OCI-LY1 (cell line): ENCODE measurements around the gene CHRNA4.

ENCODE experiments used
- H2AFZ ChIP-seq: fragments of 200-600 bp; sonication (generic), shearing (Covaris generic); 2 replicates; pipeline ENCODE4 v1.6.0; 2014; ENCODE audit warnings: antibody characterized with exemption, mild to moderate bottlenecking, low read length
- H3F3A ChIP-seq: fragments of 200-600 bp; sonication (generic), shearing (Covaris generic); 2 replicates; pipeline ENCODE4 v1.6.0; 2014; ENCODE audit warnings: mild to moderate bottlenecking, antibody characterized with exemption, low read length, moderate library complexity; ENCODE audit not compliant: insufficient read depth
- H3K27ac ChIP-seq: fragments of 200-600 bp; sonication (generic); 2 replicates; pipeline ENCODE4 v1.5.1; 2014; ENCODE audit warnings: low read length, mixed run types, mild to moderate bottlenecking, low read depth; ENCODE audit not compliant: poor library complexity, severe bottlenecking
- H3K27me3 ChIP-seq: fragments of 200-600 bp; sonication (generic); 2 replicates; pipeline ENCODE4 v1.6.0; 2014; ENCODE audit warnings: antibody characterized with exemption, mild to moderate bottlenecking, low read length, moderate library complexity; ENCODE audit not compliant: insufficient read depth
- H3K36me3 ChIP-seq: fragments of 200-600 bp; sonication (generic); 2 replicates; pipeline ENCODE4 v1.6.1; 2014; ENCODE audit warnings: mild to moderate bottlenecking, antibody characterized with exemption, low read length, moderate library complexity, mixed read lengths; ENCODE audit not compliant: insufficient read depth
- H3K4me1 ChIP-seq: fragments of 200-600 bp; sonication (generic); 2 replicates; pipeline ENCODE4 v1.5.1; 2014; ENCODE audit warnings: mild to moderate bottlenecking, low read length, moderate library complexity; ENCODE audit not compliant: insufficient read depth, severe bottlenecking
- H3K4me2 ChIP-seq: fragments of 200-600 bp; sonication (generic), shearing (Covaris generic); 2 replicates; pipeline ENCODE4 v1.6.1; 2014; ENCODE audit warnings: low read length
- H3K4me3 ChIP-seq: fragments of 200-600 bp; sonication (generic); 2 replicates; pipeline ENCODE4 v1.5.1; 2014; ENCODE audit warnings: low read length, low read depth, mild to moderate bottlenecking, mixed read lengths; ENCODE audit not compliant: poor library complexity, severe bottlenecking
- H3K79me2 ChIP-seq: fragments of 200-600 bp; shearing (Covaris generic); 2 replicates; pipeline ENCODE4 v1.6.1; 2016; ENCODE audit warnings: mixed run types, low read length, mixed read lengths; ENCODE audit not compliant: insufficient read depth
- H3K9ac ChIP-seq: fragments of 200-600 bp; sonication (generic), shearing (Covaris generic); 2 replicates; pipeline ENCODE4 v1.6.1; 2014; ENCODE audit warnings: mild to moderate bottlenecking, low read length, mixed read lengths
- H3K9me2 ChIP-seq: fragments of 200-600 bp; sonication (generic), shearing (Covaris generic); 2 replicates; pipeline ENCODE4 v1.6.1; 2014; ENCODE audit warnings: low read depth, mild to moderate bottlenecking, low read length, mixed read lengths
- H3K9me3 ChIP-seq: fragments of 200-600 bp; shearing (Covaris generic); 2 replicates; pipeline ENCODE4 v1.6.1; 2014; ENCODE audit warnings: low read length, mixed read lengths
- H4K20me1 ChIP-seq: fragments of 200-600 bp; sonication (generic), shearing (Covaris generic); 2 replicates; pipeline ENCODE4 v1.6.0; 2016; ENCODE audit warnings: mild to moderate bottlenecking, low read length; ENCODE audit not compliant: insufficient read depth
- CTCF ChIP-seq: fragments of 200-600 bp; sonication (generic), shearing (Covaris generic); IDR thresholded peaks from 2 replicates; pipeline ENCODE4 v1.5.1; 2017; ENCODE audit warnings: mild to moderate bottlenecking, antibody characterized with exemption, low read length, moderate library complexity, mixed read lengths
- EZH2 ChIP-seq: fragments of 200-600 bp; sonication (generic), shearing (Covaris generic); IDR thresholded peaks from 2 replicates; pipeline ENCODE4 v1.8.0; 2017; ENCODE audit warnings: borderline replicate concordance, mixed run types, mild to moderate bottlenecking, antibody characterized with exemption, low read length, moderate library complexity, mixed read lengths

CHRNA4 gene

GRCh38 chr20:63401384-63402110, 40.4 kb upstream of the CHRNA4 start:
- Histone ChIP-seq H3K9ac (no peak overlapping the region), H3K27me3 (no peaks in the 10 kb centered on the region), H3K4me2 (no peak overlapping the region), H4K20me1 (no peaks in the 10 kb centered on the region), H3K4me1 (no peaks in the 10 kb centered on the region), H3K4me3 (no peak overlapping the region), H3K9me3 (no peaks in the 10 kb centered on the region), H3K9me2 (no peaks in the 10 kb centered on the region), H3K27ac (no peak overlapping the region), H2AFZ (no peak overlapping the region), H3F3A (no peaks in the 10 kb centered on the region), H3K79me2 (no peaks in the 10 kb centered on the region), H3K36me3 (no peaks in the 10 kb centered on the region)
- TF ChIP-seq CTCF (no peak), EZH2 (no peak)

GRCh38 chr20:63400486-63401210, 39.5 kb upstream of the CHRNA4 start:
- TF ChIP-seq EZH2, result no peak
- no peak for TF ChIP-seq CTCF
- H3K4me2 ChIP-seq, result no peak overlapping the region
- no peak overlapping the region for H3K9ac ChIP-seq
- no peaks in the 10 kb centered on the region for H3K9me3 ChIP-seq
- H3K9me2 ChIP-seq, result no peaks in the 10 kb centered on the region
- H3K27ac ChIP-seq, result no peak overlapping the region
- H2AFZ ChIP-seq, result no peak overlapping the region
- no peaks in the 10 kb centered on the region for H3K27me3 ChIP-seq
- no peak overlapping the region for H3K4me3 ChIP-seq
- no peaks in the 10 kb centered on the region for H3K4me1 ChIP-seq
- no peaks in the 10 kb centered on the region for H3K79me2 ChIP-seq
- H4K20me1 ChIP-seq, result no peaks in the 10 kb centered on the region
- H3F3A ChIP-seq, result no peaks in the 10 kb centered on the region
- H3K36me3 ChIP-seq, result no peaks in the 10 kb centered on the region

GRCh38 chr20:63399596-63400375, 38.6 kb upstream of the CHRNA4 start:
- TF ChIP-seq CTCF (no peak), EZH2 (no peak)
- Histone ChIP-seq H3K27me3 (no peaks in the 10 kb centered on the region), H3K9me3 (no peaks in the 10 kb centered on the region), H3K9me2 (no peaks in the 10 kb centered on the region), H3F3A (no peaks in the 10 kb centered on the region), H3K4me2 (no peak overlapping the region), H3K4me1 (no peaks in the 10 kb centered on the region), H3K4me3 (no peak overlapping the region), H3K9ac (no peak overlapping the region), H4K20me1 (no peaks in the 10 kb centered on the region), H3K36me3 (no peaks in the 10 kb centered on the region), H3K27ac (no peak overlapping the region), H3K79me2 (no peaks in the 10 kb centered on the region), H2AFZ (no peak overlapping the region)
